HG03520 (cell line): ENCODE data around the gene OR2L8.

Experiments
- ATAC-seq: cut with Tn5 transposase; IDR thresholded peaks from one replicate; pipeline ENCODE4 v1.9.1; 2021; ENCODE audit warnings: mild to moderate bottlenecking, moderate library complexity; ENCODE audit not compliant: unreplicated experiment

Gene OR2L8

GRCh38 chr1:247966532-247967204 lies 18.0 kb downstream of the OR2L8 start:
- ATAC-seq = peak; percentile 90

GRCh38 chr1:247992986-247993385 lies 44.3 kb downstream of the OR2L8 start:
- no peak for ATAC-seq

- ATAC-seq = no peak
Measured at GRCh38 chr1:247998811-247999210, 50.2 kb downstream of the OR2L8 start.
